Loucy (cell line): ENCODE data around the gene EZR.

Experiments
- H2AFZ ChIP-seq: fragments of 200-600 bp; sonication (generic); 2 replicates; pipeline ENCODE4 v1.6.0; 2016; ENCODE audit warnings: antibody characterized with exemption, mild to moderate bottlenecking, low read length, moderate library complexity
- H3F3A ChIP-seq: fragments of 200-600 bp; 2 replicates; pipeline ENCODE4 v1.6.0; 2016; ENCODE audit warnings: antibody characterized with exemption, low read depth, mild to moderate bottlenecking
- H3K27me3 ChIP-seq: fragments of 200-600 bp; sonication (generic); 2 replicates; pipeline ENCODE4 v1.6.1; 2014; ENCODE audit warnings: low read length, mild to moderate bottlenecking; ENCODE audit not compliant: insufficient read depth, poor library complexity, severe bottlenecking
- H3K36me3 ChIP-seq: fragments of 200-600 bp; sonication (generic); 2 replicates; pipeline ENCODE4 v1.6.1; 2016; ENCODE audit warnings: low read length; ENCODE audit not compliant: insufficient read depth
- H3K4me1 ChIP-seq: fragments of 200-600 bp; sonication (generic); 2 replicates; pipeline ENCODE4 v1.5.1; 2014; ENCODE audit warnings: low read length, mild to moderate bottlenecking; ENCODE audit not compliant: insufficient read depth, poor library complexity, severe bottlenecking
- H3K4me2 ChIP-seq: fragments of 200-600 bp; sonication (generic); 2 replicates; pipeline ENCODE4 v1.6.0; 2014; ENCODE audit warnings: antibody characterized with exemption, low read length, low read depth, mild to moderate bottlenecking; ENCODE audit not compliant: poor library complexity, severe bottlenecking
- H3K4me3 ChIP-seq: fragments of 200-600 bp; sonication (generic); 2 replicates; pipeline ENCODE4 v1.5.1; 2014; ENCODE audit warnings: low read length, mild to moderate bottlenecking, mixed read lengths; ENCODE audit not compliant: poor library complexity, severe bottlenecking
- H3K79me2 ChIP-seq: fragments of 200-600 bp; sonication (generic); 2 replicates; pipeline ENCODE4 v1.6.1; 2014; ENCODE audit warnings: low read length; ENCODE audit not compliant: insufficient read depth
- H3K9ac ChIP-seq: fragments of 200-600 bp; sonication (generic); 2 replicates; pipeline ENCODE4 v1.6.0; 2014; ENCODE audit warnings: mild to moderate bottlenecking, low read depth, low read length, moderate library complexity; ENCODE audit not compliant: poor library complexity, severe bottlenecking
- H3K9me2 ChIP-seq: fragments of 200-600 bp; sonication (generic); replicated peaks from 2 replicates; pipeline ENCODE4 v1.6.1; 2016; ENCODE audit warnings: low read depth, low read length, mixed read lengths
- H3K9me3 ChIP-seq: fragments of 200-600 bp; sonication (generic); 2 replicates; pipeline ENCODE4 v1.6.1; 2014; ENCODE audit warnings: mild to moderate bottlenecking, antibody characterized with exemption, low read length, low read depth; ENCODE audit not compliant: insufficient read depth
- H4K20me1 ChIP-seq: fragments of 200-600 bp; sonication (generic); 2 replicates; pipeline ENCODE4 v1.6.0; 2014; ENCODE audit warnings: antibody characterized with exemption, low read length, mild to moderate bottlenecking; ENCODE audit not compliant: insufficient read depth, poor library complexity, severe bottlenecking
- CTCF ChIP-seq: fragments of 200-600 bp; sonication (generic); conservative IDR thresholded peaks from 2 replicates; pipeline ENCODE4 v1.5.1; 2014; ENCODE audit warnings: mild to moderate bottlenecking, antibody characterized with exemption, low read length
- EZH2phosphoT487 ChIP-seq: fragments of 200-600 bp; IDR thresholded peaks from 2 replicates; pipeline ENCODE4 v1.6.1; 2018; ENCODE audit warnings: antibody characterized with exemption, mild to moderate bottlenecking, moderate library complexity, borderline replicate concordance

The EZR gene

DNA sequence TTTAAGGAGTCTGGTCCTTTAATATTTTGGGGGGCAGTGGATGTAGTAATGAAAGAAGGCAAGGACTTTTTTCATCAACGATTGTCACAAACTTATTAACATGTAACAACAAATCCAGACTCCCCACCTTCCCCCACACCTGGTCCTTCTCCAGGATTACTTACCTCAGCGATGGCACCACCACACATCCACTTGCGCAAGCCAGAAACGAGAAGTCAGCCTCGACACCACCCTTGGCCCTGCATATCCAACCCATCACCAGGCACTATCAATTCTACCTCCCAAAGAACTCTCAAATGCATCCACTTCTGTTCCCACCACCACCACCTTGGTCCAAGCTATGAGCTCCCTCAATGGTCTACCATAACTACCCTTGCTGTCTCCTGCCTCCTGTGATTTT, 6.6 kb downstream of the EZR start:
- peak overlapping the region; percentile 93 for H3K4me2 ChIP-seq
- no peaks in the 10 kb centered on the region for H3K9me3 ChIP-seq
- H3K9ac ChIP-seq, result no peak overlapping the region
- H3K4me1 ChIP-seq, result peaks cover 87% of the 10 kb centered on the region
- H3K79me2 ChIP-seq, result peaks cover 100% of the 10 kb centered on the region
- H3K4me3 ChIP-seq, result no peak overlapping the region
- H3K36me3 ChIP-seq, result peaks cover 12% of the 10 kb centered on the region; the same call in 1 of the 2 replicates
- H3K27me3 ChIP-seq, result no peaks in the 10 kb centered on the region
- peaks cover 61% of the 10 kb centered on the region for H4K20me1 ChIP-seq
- H3K9me2 ChIP-seq, result no peaks in the 10 kb centered on the region
- no peak overlapping the region for H2AFZ ChIP-seq
- no peak for TF ChIP-seq CTCF
- no peak for TF ChIP-seq EZH2phosphoT487
- no peaks in the 10 kb centered on the region for H3F3A ChIP-seq

DNA sequence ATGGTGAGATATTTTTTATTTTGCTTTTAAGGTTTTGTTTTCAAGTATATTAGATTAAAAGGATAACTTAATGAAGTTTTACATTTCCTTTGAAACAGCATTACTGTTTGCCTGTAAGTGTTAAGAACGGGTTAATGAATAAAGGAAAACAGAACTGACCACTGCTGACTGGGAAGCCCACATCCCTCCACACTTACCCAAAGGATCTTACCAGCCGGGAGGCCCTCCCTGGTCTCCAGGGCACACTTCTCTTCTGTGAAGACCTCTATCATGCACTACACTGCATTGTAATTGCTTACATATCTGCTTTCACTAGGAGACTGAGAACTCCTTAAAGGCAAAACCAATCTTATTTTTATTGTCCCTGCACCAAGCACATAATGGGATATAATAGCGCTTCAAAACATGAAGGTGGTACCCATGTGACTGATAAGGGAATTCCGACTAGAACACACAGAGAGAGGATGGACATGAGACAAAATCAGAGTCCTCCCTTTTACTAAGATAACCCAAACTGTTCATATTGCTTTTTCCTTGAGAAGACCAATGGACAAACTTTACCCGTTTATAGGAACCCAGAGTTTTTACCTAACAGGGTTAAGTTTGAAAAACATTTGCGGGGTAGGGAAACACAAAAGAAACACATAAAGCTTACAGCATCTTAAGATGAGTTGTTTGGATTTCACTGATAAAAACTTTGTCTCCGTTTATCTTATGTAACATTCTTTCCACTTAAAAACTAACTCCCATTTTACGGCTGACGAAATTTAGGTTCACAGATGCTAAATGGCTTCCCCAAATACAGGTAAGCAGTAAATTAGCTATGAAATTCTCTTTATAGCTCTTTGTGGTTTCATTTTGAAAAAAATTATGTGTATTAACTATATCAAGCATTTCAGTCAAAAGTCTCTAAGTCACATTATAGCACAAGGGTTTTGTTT, 8.7 kb downstream of the EZR start:
- no peaks in the 10 kb centered on the region for H3K27me3 ChIP-seq
- H3K4me1 ChIP-seq, result peaks cover 84% of the 10 kb centered on the region
- no peak overlapping the region for H3K4me3 ChIP-seq
- H3K36me3 ChIP-seq, result peaks cover 12% of the 10 kb centered on the region; the same call in 1 of the 2 replicates
- peaks cover 44% of the 10 kb centered on the region for H4K20me1 ChIP-seq
- peaks cover 99% of the 10 kb centered on the region for H3K79me2 ChIP-seq
- H3K9ac ChIP-seq, result peak overlapping the region; percentile 3
- H3K9me3 ChIP-seq, result no peaks in the 10 kb centered on the region
- no peak for TF ChIP-seq EZH2phosphoT487
- no peak for TF ChIP-seq CTCF
- no peak overlapping the region for H2AFZ ChIP-seq
- H3K4me2 ChIP-seq, result peak overlapping the region; percentile 39
- no peaks in the 10 kb centered on the region for H3F3A ChIP-seq
- H3K9me2 ChIP-seq, result no peaks in the 10 kb centered on the region

GRCh38 chr6:158808941-158809678, 10.1 kb downstream of the EZR start:
- Histone ChIP-seq H3K4me1 (peaks cover 82% of the 10 kb centered on the region), H4K20me1 (peaks cover 38% of the 10 kb centered on the region), H3K9me2 (no peaks in the 10 kb centered on the region), H3K9me3 (no peaks in the 10 kb centered on the region), H3K9ac (no peak overlapping the region), H3K4me3 (no peak overlapping the region), H3F3A (peaks cover 3% of the 10 kb centered on the region), H3K27me3 (no peaks in the 10 kb centered on the region), H3K36me3 (peaks cover 12% of the 10 kb centered on the region; the same call in 1 of the 2 replicates), H3K79me2 (peaks cover 95% of the 10 kb centered on the region), H3K4me2 (peak overlapping the region; percentile 11), H2AFZ (no peak overlapping the region)
- no peak for TF ChIP-seq CTCF
- TF ChIP-seq EZH2phosphoT487, result no peak
